ENCODE data around the gene MUC12.
A peak's percentile ranks its signal among the peaks of the same experiment; 100 is the strongest.
"Not testable (repeated sequence)": the region's sequence is repeated elsewhere in the genome, so short reads cannot be mapped to it uniquely, and the experiment has no call there.

Gene MUC12

DNA sequence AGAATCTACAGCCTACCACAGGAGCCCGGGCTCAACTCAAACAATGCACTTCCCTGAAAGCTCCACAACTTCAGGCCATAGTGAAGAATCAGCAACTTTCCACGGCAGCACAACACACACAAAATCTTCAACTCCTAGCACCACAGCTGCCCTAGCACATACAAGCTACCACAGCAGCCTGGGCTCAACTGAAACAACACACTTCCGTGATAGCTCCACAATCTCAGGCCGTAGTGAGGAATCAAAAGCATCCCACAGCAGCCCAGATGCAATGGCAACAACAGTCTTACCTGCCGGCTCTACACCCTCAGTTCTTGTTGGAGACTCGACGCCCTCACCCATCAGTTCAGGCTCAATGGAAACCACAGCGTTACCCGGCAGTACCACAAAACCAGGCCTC lies 22.3 kb downstream of the MUC12 start:
- no peak for DNase-seq

DNA sequence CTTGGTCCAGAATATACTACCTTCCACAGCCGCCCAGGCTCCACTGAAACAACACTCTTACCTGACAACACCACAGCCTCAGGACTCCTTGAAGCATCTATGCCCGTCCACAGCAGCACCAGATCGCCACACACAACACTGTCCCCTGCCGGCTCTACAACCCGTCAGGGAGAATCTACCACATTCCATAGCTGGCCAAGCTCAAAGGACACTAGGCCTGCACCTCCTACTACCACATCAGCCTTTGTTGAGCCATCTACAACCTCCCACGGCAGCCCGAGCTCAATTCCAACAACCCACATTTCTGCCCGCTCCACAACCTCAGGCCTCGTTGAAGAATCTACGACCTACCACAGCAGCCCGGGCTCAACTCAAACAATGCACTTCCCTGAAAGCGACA lies 22.9 kb downstream of the MUC12 start:
- not testable (repeated sequence) for DNase-seq

DNA sequence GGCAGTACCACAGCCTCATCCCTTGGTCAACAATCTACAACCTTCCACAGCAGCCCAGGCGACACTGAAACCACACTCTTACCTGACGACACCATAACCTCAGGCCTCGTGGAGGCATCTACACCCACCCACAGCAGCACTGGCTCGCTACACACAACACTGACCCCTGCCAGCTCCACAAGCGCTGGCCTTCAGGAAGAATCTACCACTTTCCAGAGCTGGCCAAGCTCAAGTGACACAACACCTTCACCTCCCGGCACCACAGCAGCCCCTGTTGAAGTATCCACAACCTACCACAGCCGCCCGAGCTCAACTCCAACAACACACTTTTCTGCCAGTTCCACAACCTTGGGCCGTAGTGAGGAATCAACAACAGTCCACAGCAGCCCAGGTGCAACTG lies 25.3 kb downstream of the MUC12 start:
- DNase-seq, result not testable (repeated sequence)

DNA sequence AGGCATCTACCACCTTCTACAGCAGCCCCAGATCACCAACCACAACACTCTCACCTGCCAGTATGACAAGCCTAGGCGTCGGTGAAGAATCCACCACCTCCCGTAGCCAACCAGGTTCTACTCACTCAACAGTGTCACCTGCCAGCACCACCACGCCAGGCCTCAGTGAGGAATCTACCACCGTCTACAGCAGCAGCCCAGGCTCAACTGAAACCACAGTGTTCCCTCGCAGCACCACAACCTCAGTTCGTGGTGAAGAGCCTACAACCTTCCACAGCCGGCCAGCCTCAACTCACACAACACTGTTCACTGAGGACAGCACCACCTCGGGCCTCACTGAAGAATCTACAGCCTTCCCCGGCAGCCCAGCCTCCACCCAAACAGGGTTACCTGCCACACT lies 29.2 kb downstream of the MUC12 start:
- not testable (repeated sequence) for DNase-seq

DNA sequence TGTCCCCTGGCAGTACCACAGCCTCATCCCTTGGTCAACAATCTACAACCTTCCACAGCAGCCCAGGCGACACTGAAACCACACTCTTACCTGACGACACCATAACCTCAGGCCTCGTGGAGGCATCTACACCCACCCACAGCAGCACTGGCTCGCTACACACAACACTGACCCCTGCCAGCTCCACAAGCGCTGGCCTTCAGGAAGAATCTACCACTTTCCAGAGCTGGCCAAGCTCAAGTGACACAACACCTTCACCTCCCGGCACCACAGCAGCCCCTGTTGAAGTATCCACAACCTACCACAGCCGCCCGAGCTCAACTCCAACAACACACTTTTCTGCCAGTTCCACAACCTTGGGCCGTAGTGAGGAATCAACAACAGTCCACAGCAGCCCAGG lies 30.0 kb downstream of the MUC12 start:
- DNase-seq, result not testable (repeated sequence)

DNA sequence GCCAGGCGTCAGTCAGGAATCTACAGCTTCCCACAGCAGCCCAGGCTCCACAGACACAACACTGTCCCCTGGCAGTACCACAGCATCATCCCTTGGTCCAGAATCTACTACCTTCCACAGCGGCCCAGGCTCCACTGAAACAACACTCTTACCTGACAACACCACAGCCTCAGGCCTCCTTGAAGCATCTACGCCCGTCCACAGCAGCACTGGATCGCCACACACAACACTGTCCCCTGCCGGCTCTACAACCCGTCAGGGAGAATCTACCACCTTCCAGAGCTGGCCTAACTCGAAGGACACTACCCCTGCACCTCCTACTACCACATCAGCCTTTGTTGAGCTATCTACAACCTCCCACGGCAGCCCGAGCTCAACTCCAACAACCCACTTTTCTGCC lies 30.7 kb downstream of the MUC12 start:
- not testable (repeated sequence) for DNase-seq

DNA sequence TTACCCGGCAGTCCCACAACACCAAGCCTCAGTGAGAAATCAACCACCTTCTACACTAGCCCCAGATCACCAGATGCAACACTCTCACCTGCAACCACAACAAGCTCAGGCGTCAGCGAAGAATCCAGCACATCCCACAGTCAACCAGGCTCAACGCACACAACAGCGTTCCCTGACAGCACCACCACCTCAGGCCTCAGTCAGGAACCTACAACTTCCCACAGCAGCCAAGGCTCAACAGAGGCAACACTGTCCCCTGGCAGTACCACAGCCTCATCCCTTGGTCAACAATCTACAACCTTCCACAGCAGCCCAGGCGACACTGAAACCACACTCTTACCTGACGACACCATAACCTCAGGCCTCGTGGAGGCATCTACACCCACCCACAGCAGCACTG lies 33.0 kb downstream of the MUC12 start:
- not testable (repeated sequence) for DNase-seq

DNA sequence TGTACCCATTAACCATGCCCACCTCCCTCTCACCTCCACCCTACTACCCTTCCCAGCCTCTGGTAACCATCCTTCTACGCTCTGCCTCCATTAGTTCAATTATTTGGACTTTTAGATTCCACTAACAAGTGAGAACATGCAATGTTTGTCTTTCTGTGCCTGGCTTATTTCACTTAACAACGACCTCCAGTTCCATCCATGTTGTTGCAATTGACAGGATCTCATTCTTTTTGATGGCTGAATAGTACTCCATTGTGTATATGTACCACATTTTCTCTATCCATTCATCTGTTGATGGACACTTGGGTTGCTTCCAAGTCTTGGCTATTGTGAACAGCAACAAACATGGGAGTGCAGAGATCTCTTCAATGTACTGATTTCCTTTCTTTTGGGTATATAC lies 38.0 kb downstream of the MUC12 start:
- not testable (repeated sequence) for DNase-seq

DNA sequence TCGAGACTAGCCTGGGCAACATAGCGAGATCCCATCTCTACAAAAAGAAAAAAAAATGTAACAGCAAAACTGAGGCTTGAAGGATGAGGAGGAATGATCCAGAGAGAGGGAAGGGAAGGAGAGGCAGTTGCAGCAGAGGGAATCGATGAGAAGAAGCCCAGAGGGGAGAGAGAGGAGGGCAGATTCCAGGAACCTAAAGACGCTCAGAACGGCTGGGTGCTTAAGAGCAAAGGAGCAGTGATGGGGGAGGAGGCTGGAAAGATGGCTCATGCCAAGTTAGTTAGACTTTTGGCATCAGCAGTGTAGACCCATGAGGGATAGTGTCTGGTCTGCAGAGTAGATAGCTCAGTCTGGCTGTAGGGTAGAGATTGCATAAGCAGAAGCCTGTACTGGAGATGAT lies 40.3 kb downstream of the MUC12 start:
- DNase-seq, result no peak

DNA sequence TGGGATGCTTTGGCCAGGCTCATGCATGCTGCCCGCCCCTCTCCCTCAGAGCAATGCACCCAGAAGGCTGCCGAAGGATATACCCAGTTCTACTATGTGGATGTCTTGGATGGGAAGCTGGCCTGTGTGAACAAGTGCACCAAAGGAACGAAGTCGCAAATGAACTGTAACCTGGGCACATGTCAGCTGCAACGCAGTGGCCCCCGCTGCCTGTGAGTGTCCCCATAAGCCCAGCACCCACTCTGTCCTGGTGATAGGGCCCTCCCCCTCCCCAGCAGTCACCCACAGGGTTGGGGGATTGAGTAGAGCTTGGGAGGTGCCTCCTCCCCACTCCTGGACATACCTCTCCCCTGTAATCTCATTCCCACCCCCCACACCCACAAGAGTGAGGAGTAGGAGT lies 43.6 kb downstream of the MUC12 start:
- DNase-seq, result no peak

DNA sequence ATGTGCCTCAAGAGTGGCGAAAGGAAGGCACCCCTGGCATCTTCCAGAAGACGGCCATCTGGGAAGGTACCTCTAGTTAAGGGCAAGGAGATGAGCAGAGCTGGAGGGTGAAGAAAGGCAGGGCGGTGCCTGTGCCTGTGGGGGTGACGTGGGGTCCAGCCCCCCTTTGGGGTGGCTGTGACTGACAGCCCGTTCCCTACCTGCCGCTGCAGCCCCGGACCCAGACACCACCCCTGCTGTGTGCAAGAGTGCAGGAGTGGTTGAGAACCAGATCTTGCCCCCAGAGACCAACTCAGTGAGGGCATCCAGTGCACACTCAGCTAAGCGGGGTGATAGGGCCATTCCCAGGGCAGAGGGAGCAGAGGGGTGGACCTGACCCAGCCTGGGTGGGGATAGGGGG lies 46.3 kb downstream of the MUC12 start:
- DNase-seq, result no peak

DNA sequence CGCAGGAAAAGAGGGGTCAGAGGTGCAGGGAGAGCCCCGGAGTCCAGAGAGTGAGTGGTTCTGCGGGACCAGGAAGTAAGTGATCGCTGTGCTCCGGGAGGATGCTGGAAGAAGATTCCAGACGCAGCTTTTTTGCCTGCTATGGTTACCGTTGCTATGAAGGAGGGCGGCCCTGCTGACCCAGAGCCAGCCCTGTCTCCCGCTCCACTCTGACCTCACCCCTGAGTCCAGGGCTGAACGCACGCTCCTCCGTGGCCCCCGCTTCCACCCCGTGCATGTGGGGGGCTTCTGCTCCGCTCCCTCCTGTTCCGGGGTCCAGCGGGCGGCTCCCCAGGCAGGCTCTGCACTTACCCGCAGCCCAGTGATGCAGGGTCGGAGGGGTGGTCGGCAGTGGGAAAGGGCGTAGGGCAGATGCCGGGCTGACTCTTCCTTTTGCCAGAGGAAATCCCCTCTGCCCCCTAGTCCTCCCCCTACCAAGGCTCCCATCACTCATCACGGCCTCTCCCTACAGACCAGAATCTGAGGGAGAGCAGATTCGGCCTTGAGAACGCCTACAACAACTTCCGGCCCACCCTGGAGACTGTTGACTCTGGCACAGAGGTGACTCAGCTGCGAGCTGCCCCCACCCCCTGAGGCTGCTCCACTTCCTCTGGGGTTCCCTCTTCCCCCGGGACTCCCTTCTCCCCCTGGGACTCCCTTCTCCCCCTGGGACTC lies 47.9 kb downstream of the MUC12 start:
- DNase-seq, result peak; percentile 22

DNA sequence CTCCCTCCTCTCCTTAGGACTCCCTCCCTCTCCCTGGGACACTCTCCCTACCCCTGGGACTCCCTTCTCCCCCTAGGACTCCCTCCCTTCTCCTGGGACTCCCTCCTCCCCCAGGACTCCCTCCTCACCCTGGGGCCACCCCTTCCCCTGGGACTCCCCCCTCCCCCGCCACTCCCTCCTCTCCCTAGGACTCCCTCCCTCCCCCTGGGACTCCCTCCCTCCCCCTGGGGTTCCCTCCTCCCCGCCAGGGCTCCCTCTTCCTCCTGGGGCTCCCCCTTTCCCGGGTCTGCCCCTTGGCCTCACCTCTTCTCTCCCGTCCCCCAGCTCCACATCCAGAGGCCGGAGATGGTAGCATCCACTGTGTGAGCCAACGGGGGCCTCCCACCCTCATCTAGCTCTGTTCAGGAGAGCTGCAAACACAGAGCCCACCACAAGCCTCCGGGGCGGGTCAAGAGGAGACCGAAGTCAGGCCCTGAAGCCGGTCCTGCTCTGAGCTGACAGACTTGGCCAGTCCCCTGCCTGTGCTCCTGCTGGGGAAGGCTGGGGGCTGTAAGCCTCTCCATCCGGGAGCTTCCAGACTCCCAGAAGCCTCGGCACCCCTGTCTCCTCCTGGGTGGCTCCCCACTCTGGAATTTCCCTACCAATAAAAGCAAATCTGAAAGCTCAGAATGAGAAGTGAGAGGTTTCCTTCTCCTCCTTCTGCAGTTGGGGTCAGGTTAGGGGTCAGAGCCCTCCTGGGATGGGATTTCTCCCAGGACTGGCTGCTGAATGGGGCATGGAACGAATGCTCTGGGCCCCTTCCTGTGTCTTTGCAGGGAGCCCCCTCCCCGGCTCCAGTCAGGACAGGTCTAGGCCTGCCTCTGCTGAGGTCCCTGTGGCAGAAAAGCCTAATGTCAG lies 49.2 kb downstream of the MUC12 start:
- no peak for DNase-seq

DNA sequence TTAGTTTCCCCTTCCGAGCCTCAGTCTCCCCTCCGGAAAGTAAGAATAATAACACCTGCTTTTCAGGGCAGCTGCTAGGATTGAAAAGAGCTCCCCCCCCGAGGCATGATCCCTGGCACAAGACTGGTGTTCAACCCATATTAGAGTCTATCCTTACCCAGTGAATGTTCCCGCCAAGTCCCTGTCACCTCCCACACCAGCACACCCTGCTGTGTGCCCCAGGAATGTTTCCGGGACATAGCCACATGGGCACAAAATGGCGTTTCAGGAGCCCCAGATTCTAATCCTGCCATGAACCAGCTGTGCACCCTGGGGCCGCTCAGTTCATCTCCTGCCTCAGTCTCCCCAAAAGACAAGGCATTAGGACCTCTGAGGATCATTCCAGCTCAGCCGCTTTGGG lies 51.1 kb downstream of the MUC12 start:
- DNase-seq, result no peak

DNA sequence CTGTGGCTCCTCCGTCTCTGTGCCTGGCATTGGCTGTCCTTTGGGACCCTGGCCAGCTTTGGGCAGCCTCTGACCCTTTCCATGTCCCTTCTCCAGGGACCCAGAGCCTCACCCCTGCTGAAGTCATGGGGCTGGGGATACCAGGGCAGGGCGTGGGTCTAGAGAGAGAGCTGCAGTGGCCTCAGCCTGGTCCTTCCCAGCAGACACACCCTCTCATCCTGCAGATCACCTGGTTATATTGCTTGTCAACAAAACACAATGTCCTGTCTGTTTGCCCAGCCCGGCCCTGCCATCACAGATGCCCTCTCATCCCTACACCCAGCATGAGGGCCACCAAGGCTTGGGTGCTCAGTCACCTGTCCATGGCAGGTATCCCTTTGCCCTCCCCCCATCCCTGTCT lies 52.3 kb downstream of the MUC12 start:
- no peak for DNase-seq

DNA sequence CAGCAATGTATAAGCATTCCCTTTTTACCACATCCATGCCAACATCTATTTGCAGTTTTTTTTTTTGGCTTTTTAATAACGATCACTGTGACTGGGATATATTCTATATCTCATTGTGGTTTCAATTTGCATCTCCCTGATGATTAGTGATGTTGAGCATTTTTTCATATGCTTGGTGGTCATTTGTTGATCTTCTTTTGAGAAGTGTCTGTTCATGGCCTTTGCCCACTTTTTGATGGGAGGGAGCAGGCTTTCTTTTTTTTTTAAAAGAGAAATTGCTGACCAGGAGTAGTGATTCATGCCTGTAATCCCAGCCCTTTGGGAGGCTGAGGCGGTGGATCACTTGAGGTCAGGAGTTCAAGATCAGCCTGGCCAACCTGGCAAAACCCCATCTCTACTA lies 54.5 kb downstream of the MUC12 start:
- no peak for DNase-seq

DNA sequence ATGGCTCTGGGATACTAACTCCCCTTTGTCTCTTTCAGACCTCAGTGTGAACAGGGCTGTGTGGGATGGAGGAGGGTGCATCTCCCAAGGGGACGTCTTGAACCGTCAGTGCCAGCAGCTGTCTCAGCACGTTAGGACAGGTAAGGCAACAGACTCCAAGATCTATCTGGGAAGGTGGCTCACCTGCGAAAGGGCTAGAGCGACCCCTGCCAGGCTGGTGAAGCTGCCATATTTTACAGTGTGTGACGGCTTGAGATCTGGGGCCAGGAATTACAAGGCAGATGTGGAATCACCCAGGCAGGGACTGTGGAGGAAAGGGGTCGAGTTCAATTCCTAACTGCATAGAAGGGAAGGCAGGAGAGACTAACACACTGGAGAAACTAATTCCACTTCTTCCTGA lies 61.7 kb downstream of the MUC12 start:
- DNase-seq, result peak; percentile 1

DNA sequence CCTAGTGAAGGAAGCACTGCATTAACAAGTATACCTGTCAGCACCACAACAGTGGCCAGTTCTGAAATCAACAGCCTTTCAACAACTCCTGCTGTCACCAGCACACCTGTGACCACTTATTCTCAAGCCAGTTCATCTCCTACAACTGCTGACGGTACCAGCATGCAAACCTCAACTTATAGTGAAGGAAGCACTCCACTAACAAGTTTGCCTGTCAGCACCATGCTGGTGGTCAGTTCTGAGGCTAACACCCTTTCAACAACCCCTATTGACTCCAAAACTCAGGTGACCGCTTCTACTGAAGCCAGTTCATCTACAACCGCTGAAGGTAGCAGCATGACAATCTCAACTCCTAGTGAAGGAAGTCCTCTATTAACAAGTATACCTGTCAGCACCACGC lies 66.6 kb downstream of the MUC12 start:
- DNase-seq, result no peak

DNA sequence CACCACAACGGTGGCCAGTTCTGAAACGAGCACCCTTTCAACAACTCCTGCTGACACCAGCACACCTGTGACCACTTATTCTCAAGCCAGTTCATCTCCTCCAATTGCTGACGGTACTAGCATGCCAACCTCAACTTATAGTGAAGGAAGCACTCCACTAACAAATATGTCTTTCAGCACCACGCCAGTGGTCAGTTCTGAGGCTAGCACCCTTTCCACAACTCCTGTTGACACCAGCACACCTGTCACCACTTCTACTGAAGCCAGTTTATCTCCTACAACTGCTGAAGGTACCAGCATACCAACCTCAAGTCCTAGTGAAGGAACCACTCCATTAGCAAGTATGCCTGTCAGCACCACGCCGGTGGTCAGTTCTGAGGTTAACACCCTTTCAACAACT lies 71.9 kb downstream of the MUC12 start:
- not testable (repeated sequence) for DNase-seq

DNA sequence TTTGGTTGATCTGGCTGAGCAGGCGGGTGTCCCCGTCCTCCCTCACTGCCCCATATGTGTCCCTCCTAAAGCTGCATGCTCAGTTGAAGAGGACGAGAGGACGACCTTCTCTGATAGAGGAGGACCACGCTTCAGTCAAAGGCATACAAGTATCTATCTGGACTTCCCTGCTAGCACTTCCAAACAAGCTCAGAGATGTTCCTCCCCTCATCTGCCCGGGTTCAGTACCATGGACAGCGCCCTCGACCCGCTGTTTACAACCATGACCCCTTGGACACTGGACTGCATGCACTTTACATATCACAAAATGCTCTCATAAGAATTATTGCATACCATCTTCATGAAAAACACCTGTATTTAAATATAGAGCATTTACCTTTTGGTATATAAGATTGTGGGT lies 89.0 kb downstream of the MUC12 start:
- no peak for DNase-seq

DNA sequence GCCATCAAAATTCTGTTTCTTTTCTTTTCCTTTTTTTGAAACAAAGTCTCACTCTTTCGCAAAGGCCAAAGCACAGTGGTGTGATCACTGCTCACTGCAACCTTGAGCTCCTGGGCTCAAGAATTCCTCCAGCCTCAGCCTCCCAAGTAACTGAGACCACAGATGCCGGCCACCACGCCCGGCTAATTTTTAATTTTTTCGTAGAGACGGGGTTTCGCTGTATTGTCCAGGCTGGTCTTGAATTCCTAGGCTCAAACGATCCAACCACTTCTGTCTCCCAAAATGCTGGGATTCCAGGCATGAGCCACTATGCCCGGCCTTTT lies 90.2 kb downstream of the MUC12 start:
- DNase-seq, result no peak

DNA sequence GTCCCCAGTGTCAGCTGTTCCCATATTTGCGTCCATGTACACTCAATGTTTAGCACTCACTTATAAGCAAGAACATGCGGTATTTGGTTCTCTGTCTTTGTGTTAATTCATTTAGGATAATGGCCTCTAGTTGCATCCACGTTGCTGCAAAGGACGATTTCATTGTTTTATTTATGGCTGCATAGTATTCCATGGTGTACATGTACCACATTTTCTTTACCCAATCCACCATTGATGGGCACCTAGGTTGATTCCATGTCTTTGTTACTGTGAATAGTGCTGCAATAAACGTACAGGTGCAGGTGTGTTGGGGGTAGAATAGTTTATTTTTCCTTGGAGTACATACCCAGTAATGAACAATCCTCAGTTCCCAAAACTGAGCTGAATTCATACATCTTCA lies 91.6 kb downstream of the MUC12 start:
- DNase-seq, result no peak

DNA sequence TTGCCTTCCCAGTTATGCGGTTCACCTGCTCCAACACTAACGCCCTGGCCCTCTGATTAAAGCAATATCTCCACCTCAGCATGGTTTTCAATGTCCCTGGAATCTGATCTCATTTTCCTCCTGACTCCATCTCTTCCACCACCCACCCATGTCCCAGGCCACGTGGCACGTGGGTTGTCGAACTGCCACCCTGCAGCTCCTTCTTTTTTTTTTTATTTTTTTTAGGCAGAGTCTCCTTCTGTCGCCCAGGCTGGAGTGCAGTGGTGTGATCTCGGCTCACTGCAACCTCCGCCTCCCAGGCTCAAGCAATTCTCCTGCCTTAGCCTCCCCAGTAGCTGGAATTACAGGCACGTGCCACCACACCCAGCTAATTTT lies 94.8 kb downstream of the MUC12 start:
- not testable (repeated sequence) for DNase-seq

DNA sequence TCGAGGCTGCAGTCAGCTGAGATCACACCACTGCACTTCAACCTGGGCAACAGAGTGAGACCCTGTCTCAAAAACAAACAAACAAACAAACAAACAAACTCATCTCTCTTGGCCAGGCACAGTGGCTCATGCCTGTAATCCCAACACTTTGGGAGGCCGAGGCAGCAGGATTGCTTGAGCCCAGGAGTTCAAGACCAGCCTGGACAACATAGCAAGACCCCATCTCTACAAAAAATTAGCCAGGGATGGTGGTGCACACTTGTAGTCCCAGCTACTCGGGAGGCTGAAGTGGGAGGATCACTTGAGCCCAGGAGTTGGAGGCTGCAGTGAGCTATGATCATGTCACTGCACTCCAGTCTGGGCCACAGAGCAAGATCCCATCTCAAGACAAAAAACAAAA lies 95.8 kb downstream of the MUC12 start:
- not testable (repeated sequence) for DNase-seq
